ENCODE data around the gene DAP3.
A peak's percentile ranks its signal among the peaks of the same experiment; 100 is the strongest.

- TF ChIP-seq CTCF (IDR thresholded peaks at IDR 0.05), result peak in 2 of 12 donors; percentile 13 to 23
- peak in 1 of 2 donors; percentile 63 for TF ChIP-seq POLR2A (IDR thresholded peaks at IDR 0.05)
Measured at GRCh38 chr1:155745284-155746228, 56.7 kb downstream of the DAP3 start.
